Erythroblast (primary cell): ENCODE measurements around the gene SLC38A8.

Source experiments
- GATA1 ChIP-seq: IDR thresholded peaks from 2 replicates; pipeline ENCODE4 v1.6.1; 2011; ENCODE audit warnings: low read depth, mild to moderate bottlenecking, control low read depth, low read length, moderate library complexity
- POLR2A ChIP-seq: IDR thresholded peaks from 2 replicates; pipeline ENCODE4 v1.6.1; 2011; ENCODE audit warnings: mild to moderate bottlenecking, low read length

GRCh38 chr16:83989300-83989699, 53.3 kb downstream of the SLC38A8 start:
- TF ChIP-seq POLR2A (no peak), GATA1 (no peak)
